Smooth muscle cell (in vitro differentiated cells): Measurements from ENCODE around the gene SHISA7. TPM values are rescaled to one million over a fixed set of nuclear protein-coding genes. Genes with fewer than 3 reads are reported as not detected.

ENCODE experiments used
- DNase-seq: peaks from one replicate; lab custom pipeline; 2025; ENCODE audit not compliant: unreplicated experiment; lab: John Stamatoyannopoulos, UW
- H2AFZ ChIP-seq: fragments of 200-600 bp; sonication (generic); 2 replicates; pipeline ENCODE4 v1.6.0; 2016; ENCODE audit warnings: antibody characterized with exemption, low read depth, mild to moderate bottlenecking
- H3F3A ChIP-seq: fragments of 200-600 bp; sonication (generic); 2 replicates; pipeline ENCODE4 v1.6.0; 2017; ENCODE audit warnings: antibody characterized with exemption, low read depth
- H3K27ac ChIP-seq: fragments of 200-600 bp; sonication (generic); 2 replicates; pipeline ENCODE4 v1.5.1; 2016; ENCODE audit warnings: low read depth, mild to moderate bottlenecking
- H3K27me3 ChIP-seq: fragments of 200-600 bp; sonication (generic); 2 replicates; pipeline ENCODE4 v1.6.1; 2016; ENCODE audit warnings: low read depth, mild to moderate bottlenecking
- H3K36me3 ChIP-seq: fragments of 200-600 bp; sonication (generic); 2 replicates; pipeline ENCODE4 v1.5.1; 2016; ENCODE audit warnings: low read depth
- H3K4me1 ChIP-seq: fragments of 200-600 bp; sonication (generic); 2 replicates; pipeline ENCODE4 v1.5.1; 2016; ENCODE audit warnings: low read depth
- H3K4me2 ChIP-seq: fragments of 200-600 bp; sonication (generic); 2 replicates; pipeline ENCODE4 v1.6.0; 2016; ENCODE audit warnings: mild to moderate bottlenecking
- H3K4me3 ChIP-seq: fragments of 200-600 bp; sonication (generic); 2 replicates; pipeline ENCODE4 v1.5.1; 2016; ENCODE audit warnings: mild to moderate bottlenecking
- H3K79me2 ChIP-seq: fragments of 200-600 bp; sonication (generic); 2 replicates; pipeline ENCODE4 v1.6.0; 2016; ENCODE audit warnings: low read depth, mild to moderate bottlenecking
- H3K9ac ChIP-seq: fragments of 200-600 bp; sonication (generic); 2 replicates; pipeline ENCODE4 v1.6.0; 2016; ENCODE audit warnings: low read depth
- H3K9me3 ChIP-seq: fragments of 200-600 bp; sonication (generic); replicated peaks from 2 replicates; pipeline ENCODE4 v1.5.1; 2016; ENCODE audit warnings: low read depth
- H4K20me1 ChIP-seq: fragments of 200-600 bp; sonication (generic); 2 replicates; pipeline ENCODE4 v1.6.0; 2016; ENCODE audit warnings: low read depth
- CTCF ChIP-seq: fragments of 200-600 bp; sonication (generic); IDR thresholded peaks from 2 replicates; pipeline ENCODE4 v1.5.1; 2017; ENCODE audit warnings: borderline replicate concordance, mild to moderate bottlenecking, antibody characterized with exemption; ENCODE audit not compliant: insufficient read depth, poor library complexity, severe bottlenecking
- WGBS: methylation state at CpG from one replicate; pipeline ENCODE4 v1.1.7; 2016; ENCODE audit warnings: low lambda C conversion rate; 5-methylcytosine and 5-hydroxymethylcytosine counted together
- polyA plus RNA-seq: library from polyadenylated mRNA; unstranded; fragments of >200 nt; fragmentation: Nextera tagmentation; extraction: Ambion mirVana; gene quantifications from 2 replicates; pipeline ENCODE4 v1.2.1, GENCODE V29; 2016
- total RNA-seq: library from RNA; depleted of rRNA; stranded (reverse); fragments of >200 nt; gene quantifications from 2 replicates; pipeline ENCODE4 v1.2.3, GENCODE V29; 2014

Gene SHISA7
- total and polyA plus RNA-seq, 2 experiments from 2014 or later, result not detected

GRCh38 chr19:55400281-55401087, 42.6 kb downstream of the SHISA7 start:
- Histone ChIP-seq H3K36me3 (no peaks in the 10 kb centered on the region), H3K79me2 (peaks cover 18% of the 10 kb centered on the region), H3K4me2 (no peak overlapping the region), H3K4me3 (no peak overlapping the region), H3K27ac (no peak overlapping the region), H4K20me1 (peaks cover 61% of the 10 kb centered on the region), H2AFZ (no peak overlapping the region), H3K9ac (no peak overlapping the region), H3F3A (peaks cover 22% of the 10 kb centered on the region), H3K27me3 (no peaks in the 10 kb centered on the region), H3K4me1 (peaks cover 1% of the 10 kb centered on the region), H3K9me3 (no peaks in the 10 kb centered on the region)
- TF ChIP-seq CTCF, result no peak
- 94% methylated on average over 14 of the region's 14 CpGs for WGBS
- DNase-seq, result no peak

DNA sequence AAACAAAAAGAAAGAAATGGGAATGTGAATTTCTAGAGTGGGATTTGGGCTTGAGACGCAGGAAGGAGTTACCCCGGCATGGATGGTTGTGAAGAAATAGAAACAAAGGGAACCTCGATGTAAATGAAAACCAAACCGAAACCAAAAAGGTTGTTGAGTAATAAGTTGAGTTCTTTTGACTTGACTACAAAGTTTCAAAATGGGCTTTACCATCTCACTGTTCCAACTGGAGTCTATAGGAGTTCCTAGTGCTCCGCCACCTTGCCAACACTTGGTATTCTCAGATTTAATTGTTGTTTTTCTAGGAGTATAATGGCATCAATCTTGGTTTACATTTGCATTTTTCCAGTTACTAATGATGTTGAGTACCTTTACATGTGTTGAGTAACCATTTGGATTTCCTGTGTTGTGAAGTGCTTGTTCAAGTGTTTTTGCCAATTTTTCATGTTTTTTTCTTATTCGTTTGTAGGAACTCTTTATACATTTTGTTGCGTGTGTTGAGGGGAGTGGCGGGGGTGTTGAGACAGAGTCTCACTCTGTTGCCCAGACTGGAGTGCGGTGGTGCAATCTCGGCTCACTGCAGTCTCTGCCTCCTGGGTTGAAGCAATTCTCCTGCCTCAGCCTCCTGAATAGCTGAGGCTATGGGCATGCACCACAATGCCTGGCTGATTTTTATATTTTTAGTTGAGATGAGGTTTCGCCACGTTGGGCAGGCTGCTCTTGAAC, 44.7 kb downstream of the SHISA7 start:
- DNase-seq, result no peak
- H3K9me3 ChIP-seq, result no peaks in the 10 kb centered on the region
- no peak for TF ChIP-seq CTCF
- H3K27me3 ChIP-seq, result no peaks in the 10 kb centered on the region
- H3K79me2 ChIP-seq, result peaks cover 2% of the 10 kb centered on the region
- no peaks in the 10 kb centered on the region for H3K4me1 ChIP-seq
- no peak overlapping the region for H3K9ac ChIP-seq
- peaks cover 45% of the 10 kb centered on the region for H4K20me1 ChIP-seq
- H3K4me2 ChIP-seq, result no peak overlapping the region
- no peak overlapping the region for H3K4me3 ChIP-seq
- peaks cover 21% of the 10 kb centered on the region for H3F3A ChIP-seq
- H3K36me3 ChIP-seq, result no peaks in the 10 kb centered on the region
- no peak overlapping the region for H2AFZ ChIP-seq
- WGBS, result 94% methylated on average over 12 of the region's 12 CpGs
- H3K27ac ChIP-seq, result no peak overlapping the region

DNA sequence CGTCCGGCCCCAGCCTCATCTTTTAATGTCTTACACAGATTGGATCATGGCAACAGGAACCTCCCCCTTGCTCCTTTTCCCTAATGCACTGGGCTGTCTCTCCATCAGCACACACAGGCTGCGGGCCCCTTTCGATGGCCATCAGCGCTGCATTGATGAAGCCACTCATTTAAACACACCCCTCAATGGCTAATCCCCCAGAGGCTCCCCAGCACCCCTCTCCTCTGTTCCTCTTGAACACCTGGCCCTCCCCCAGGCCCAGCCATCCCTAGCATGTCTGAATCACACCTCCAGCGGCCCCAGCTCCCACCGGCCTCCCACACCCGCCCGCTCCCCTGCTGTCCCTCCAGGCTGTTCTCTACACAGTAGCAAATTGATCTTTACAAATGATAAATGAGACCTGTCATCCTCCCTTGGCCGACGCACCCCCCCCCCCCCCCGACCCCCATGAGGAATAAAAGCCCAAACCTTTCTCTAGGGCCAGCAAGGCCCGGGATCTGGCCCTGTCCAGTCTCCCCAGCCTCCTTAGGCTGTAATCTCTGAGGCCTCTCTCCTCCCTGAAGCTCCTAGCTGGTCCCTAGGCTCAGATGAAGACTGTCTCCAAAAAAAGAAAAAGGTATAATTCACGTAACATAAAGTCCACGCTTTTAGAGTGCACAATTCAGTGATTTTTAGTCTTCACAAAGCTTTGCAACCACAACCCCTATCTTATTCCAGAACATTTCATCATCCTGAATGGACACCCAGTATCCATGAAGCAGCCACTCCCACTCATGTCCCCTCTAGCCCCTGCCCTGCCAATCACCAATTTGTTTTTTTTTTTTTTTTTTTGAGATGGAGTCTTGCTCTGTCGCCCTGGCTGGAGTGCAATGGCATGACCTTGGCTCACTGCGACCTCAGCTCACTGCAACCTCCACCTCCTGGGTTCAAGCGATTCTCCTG, 50.0 kb downstream of the SHISA7 start:
- 55% methylated on average over 15 of the region's 18 CpGs for WGBS
- no peaks in the 10 kb centered on the region for H3K27me3 ChIP-seq
- no peaks in the 10 kb centered on the region for H3F3A ChIP-seq
- DNase-seq, result no peak
- H3K9me3 ChIP-seq, result no peaks in the 10 kb centered on the region
- H3K79me2 ChIP-seq, result peaks cover 24% of the 10 kb centered on the region
- peaks cover 4% of the 10 kb centered on the region for H3K4me1 ChIP-seq
- no peak overlapping the region for H3K9ac ChIP-seq
- no peak overlapping the region for H2AFZ ChIP-seq
- H3K4me3 ChIP-seq, result no peak overlapping the region
- H3K27ac ChIP-seq, result no peak overlapping the region
- H4K20me1 ChIP-seq, result peaks cover 52% of the 10 kb centered on the region
- no peaks in the 10 kb centered on the region for H3K36me3 ChIP-seq
- H3K4me2 ChIP-seq, result no peak overlapping the region
- no peak for TF ChIP-seq CTCF
